ENCODE results near the gene CD5L.

Gene CD5L

DNA sequence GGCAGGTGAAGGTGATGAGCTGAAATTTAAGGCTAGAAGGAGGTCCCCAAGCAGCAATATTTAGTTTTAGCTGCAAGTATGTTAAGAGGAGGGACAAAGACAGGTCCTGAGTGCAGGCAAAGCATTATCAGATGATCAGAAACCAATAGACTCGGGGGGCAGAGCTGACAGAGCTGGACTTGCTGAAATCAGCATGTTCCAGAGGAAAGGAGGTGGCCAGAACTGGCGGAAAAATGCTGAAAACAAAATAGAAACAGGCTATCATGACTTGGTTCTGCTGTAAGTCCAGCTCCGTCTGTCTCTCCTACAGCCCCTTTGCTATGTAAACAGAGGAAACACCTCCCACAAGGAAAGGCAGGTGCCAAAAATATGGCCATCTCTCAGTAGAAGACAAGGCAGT is at the start of gene CD5L:
Gene CD5L (minus strand): TSS at position 101 of the 400 bp plus-strand sequence. CDS start 107 bp downstream, outside the sequence.
- H3K4me3 ChIP-seq (ENCODE audit: low read length), result no peak within 1 kb of the TSS
- no peak for TF ChIP-seq ZNF274 (IDR thresholded peaks at IDR 0.05; ENCODE audit: low read depth, low read length)

DNA sequence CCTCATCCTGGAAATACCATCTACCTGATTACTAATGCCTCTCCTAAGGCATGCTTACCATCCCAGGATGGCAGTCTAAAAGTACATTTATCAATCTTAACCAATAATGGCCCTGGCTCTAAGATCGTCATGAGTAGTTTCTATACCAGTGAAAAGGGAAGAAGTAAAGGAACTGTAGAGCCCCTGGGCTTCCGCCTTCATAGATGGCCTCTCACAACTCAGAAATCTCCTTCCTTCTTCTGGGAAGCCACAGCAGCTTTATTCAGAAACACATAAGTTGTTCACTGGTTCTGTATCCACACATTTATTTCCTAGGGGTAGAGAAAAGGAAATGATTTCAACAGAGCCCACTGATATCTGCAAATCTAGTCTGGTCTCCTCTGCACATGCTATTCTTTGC is 41.0 kb upstream of the CD5L start:
- TF ChIP-seq ZNF274 (IDR thresholded peaks at IDR 0.05; ENCODE audit: low read depth, low read length), result no peak
- H3K4me3 ChIP-seq (ENCODE audit: low read length), result no peak overlapping the region

DNA sequence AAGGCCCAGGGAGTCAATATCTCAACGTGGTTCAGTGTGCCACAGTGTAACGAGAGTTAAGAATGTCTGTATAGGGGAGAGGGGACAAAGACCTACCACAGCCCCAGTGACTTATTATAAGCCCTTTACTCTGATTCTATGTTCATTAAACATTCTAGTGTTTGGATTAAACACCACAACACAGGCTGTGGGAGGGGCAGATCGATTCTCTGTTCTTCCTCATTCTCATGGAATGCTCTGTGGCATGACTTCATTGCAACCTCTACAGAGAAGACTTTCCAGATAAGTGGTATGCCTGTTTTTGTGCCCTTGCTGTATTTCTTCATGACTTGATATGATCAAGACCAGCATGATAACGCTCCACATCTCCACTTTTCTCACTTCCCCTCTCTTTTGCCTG is 39.0 kb upstream of the CD5L start:
- no peak for TF ChIP-seq ZNF274 (IDR thresholded peaks at IDR 0.05; ENCODE audit: low read depth, low read length)

DNA sequence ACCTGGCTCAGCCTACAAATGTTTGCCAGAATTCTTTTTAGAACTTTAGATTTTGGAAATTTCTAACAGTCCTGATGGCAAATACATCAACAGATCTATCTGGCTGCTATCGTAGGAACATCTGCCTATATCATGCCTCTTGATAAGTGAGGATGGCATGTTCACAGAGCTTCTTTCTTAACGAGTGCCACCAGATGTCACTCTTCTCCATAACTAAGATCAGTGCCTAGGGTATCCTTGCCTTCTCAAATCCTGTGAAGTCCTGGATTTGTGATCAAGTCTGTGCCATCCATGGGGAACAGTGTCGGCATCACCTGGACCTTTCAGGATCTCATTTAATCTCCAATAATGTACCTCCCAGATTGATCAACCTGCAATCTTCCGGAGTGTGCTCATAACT is 36.5 kb upstream of the CD5L start:
- no peak for TF ChIP-seq ZNF274 (IDR thresholded peaks at IDR 0.05; ENCODE audit: low read depth, low read length)
- no peak overlapping the region for H3K4me3 ChIP-seq (ENCODE audit: low read length)

More for the DNA sequence above, 39.0 kb upstream of the CD5L start:
- H3K4me3 ChIP-seq (ENCODE audit: low read length), result no peak overlapping the region

DNA sequence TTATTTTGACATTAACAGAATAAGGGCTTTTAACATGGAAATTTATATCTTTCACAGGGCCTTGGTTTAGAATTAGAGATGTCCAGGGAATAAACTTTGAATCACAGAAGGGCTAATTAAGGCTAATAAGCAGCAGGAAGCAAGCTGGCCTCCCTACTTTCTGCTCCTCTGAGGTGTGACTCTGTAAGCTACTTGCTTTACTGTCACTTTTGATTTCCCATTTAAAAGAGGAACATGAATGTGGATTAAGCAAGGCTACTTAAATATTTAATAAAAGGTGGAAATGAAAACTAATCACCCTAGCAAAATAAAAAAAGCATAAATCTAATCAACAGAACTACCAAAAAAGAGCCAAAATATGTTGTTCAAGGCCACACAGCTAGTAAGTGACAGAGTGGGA is 28.9 kb upstream of the CD5L start:
- H3K4me3 ChIP-seq (ENCODE audit: low read length), result no peak overlapping the region
- no peak for TF ChIP-seq ZNF274 (IDR thresholded peaks at IDR 0.05; ENCODE audit: low read depth, low read length)

DNA sequence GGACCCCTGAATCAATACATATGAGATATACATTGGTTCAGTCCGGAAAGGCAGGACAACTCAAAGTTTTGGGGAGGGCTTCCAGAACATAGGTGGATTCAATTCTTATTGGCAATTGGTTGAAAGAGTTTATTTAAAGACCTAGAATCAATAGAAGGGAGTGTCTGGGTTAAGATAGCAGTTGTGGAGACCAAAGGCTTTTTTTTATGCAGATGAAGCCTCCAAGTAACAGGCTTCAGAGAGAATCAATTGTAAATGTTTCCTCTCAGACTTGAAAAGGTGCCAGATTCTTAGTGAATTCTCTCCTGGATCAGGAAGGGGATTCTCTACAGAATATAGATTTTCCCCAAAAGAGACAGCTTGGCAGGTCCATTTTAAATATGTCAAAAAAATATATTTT is 27.0 kb upstream of the CD5L start:
- H3K4me3 ChIP-seq (ENCODE audit: low read length), result no peak overlapping the region
- TF ChIP-seq ZNF274 (IDR thresholded peaks at IDR 0.05; ENCODE audit: low read depth, low read length), result no peak

DNA sequence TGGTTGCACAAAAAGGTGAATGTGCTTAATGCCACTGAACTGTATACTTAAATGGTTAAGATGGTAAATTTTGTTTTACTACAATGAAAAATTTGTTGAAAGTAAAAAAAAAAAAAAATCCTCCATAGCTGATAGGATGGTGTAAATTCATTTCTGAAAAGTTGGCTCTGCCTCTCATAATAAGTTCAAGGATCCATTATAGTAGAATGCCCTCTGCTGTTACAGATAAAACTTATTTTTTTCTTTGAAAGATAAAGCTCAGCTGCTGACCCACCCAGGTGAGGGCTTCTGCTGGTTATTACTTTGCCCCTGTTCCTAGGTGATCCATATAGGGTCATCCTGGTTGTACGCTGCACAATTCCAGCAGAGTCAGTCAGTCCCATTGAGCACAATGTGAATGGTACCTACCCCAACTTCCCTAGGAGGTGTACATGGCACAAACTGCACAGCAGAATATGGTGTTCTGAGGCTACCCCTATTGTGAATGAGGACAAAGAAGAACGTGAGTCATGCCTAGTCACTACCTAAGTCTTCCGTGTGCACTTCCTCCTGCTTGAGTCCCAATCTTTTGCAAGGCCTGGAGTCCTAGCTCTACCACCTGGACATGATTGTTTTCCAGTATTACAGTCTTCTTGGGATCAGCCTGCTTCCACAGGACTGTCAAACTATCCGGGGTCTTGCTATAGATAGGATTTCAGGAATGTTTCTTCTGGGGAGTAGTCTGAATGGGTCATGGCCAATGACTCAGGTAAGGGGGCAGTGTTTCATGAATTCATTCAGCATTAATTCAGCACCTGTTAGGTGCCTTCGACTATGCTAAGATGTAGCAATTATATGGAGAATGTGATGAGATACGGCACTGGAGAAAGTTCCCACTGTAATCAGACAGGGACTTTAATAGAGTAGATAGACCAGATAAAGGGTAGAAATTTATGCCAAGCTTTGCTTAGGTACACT is 20.8 kb upstream of the CD5L start:
- no peak overlapping the region for H3K4me3 ChIP-seq (ENCODE audit: low read length)
- no peak for TF ChIP-seq ZNF274 (IDR thresholded peaks at IDR 0.05; ENCODE audit: low read depth, low read length)

DNA sequence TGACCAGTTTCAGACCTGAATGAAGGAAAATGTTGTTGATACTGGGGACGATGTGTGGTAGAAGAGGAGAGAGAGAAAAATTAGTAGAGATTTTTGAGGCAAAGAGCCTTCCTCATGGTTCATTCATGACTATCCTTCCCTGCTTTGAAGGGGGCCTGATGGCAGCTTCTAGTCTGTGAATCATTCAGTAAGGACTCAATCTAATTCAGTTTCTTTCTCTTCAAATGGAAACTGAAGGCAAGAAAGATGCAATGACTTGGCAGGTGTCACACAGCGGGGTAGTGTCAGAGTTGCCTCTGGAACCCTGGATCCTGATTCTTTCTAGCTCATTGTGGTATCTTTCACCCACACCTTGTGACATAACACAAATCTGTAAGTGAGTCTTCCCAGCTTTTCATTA is 14.9 kb upstream of the CD5L start:
- no peak overlapping the region for H3K4me3 ChIP-seq (ENCODE audit: low read length)
- no peak for TF ChIP-seq ZNF274 (IDR thresholded peaks at IDR 0.05; ENCODE audit: low read depth, low read length)

DNA sequence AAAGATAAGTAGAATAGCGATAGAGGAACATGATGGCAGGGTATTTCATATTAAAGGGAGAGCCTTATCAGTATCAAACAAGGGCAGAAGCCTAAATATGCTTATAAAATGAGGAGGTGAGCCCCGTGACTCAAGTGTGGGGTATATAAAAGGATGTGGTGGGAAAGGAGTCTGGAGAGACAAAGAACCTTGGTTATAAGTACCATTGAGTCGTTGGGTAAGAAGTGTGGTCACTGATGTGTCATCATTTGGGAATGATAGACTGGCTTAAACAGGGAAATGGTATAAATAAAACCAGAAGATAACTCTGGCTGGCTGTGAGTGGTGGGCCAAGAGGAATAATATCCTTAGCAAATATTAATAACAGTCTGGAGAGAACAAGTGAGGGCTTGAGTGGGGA is 10.9 kb upstream of the CD5L start:
- no peak overlapping the region for H3K4me3 ChIP-seq (ENCODE audit: low read length)
- TF ChIP-seq ZNF274 (IDR thresholded peaks at IDR 0.05; ENCODE audit: low read depth, low read length), result no peak

DNA sequence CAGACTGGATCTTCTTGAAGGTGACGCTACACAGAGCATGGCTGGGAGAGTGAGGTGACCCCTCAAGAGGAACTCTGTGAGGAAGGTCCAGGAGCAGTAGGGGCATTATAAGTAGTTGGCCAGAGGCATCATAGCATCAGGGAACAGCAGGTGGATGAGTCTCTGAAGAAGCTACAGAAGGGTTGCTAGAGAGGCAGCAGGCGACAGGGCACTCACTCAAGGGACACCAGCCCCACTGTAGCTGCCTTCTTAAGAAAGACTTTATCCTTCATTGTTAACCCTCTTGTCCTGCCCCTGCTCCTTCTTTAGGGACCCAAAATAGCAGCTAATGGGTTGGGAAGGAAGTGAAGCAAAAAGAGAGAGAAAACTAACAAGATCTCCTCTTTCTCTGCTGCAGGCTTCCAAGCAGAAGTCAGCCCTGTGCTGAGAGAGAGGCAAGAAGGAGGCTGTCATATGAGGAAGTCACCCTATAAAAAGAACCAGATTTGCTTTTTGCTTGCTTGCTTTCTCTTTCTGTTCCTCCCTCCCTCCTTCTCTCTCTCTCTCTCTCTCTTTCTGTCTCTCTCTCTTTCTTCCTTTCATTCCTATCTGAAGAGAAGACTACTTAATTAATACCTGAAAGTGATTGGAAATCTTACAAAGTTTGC is 7.7 kb upstream of the CD5L start:
- H3K4me3 ChIP-seq (ENCODE audit: low read length), result no peak overlapping the region; the same call in 1 of the 2 replicates
- TF ChIP-seq ZNF274 (IDR thresholded peaks at IDR 0.05; ENCODE audit: low read depth, low read length), result no peak

DNA sequence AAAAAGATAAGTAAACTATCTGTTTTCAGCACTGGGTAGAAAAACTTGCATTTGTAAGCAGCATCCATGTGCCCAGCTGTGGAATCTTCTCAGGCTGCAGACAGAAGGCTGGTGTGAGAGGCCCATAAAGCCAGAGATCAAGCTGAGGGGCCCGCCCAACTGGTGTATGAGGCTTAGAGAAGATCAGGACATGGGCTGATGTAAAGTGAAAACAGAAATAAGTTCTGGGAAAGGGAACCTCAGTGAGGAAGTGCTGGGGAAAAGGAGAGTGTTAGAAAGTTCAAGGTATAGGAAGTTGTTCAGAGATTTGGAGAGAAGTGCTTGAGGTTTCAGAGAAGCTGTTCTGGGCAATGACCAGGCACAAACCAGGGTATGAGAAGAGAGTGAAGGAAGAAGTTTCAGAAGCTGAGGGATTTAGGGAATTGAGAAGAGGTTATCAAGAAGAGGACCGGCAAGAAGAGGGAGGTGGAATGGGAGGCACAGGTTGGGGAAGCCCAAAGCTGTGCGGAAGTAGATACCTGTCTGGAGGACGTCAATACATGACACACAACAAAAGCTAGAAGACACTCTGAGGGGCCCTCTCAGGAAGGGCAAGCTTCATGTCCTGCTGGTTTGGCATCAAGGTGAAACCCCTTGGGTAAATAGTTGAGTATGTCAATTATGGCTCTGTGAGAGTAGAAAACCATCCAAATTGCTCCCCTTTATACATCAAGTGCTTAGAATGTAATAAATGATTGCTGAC is 2.7 kb upstream of the CD5L start:
- no peak for TF ChIP-seq ZNF274 (IDR thresholded peaks at IDR 0.05; ENCODE audit: low read depth, low read length)

DNA sequence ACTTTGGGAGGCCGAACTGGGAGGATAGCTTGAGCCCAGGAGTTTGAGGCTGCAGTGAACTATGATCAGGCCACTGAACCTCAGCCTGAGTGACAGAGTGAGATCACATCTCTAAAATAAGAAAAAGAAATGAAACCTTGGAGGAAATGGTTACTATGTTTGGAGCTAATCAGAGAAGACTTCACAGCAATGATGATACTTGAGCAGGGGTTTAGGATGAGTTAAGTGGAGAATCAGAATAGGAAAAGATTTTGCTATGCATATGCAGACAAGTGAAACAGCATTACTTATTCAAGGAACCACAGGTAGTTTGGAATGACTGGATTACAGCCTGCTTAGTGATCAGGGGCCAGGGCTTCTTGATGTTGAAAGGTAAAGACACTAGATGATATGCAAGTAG is 1.3 kb upstream of the CD5L start:
- no peak overlapping the region for H3K4me3 ChIP-seq (ENCODE audit: low read length)
- no peak for TF ChIP-seq ZNF274 (IDR thresholded peaks at IDR 0.05; ENCODE audit: low read depth, low read length)

More for the DNA sequence above, 2.7 kb upstream of the CD5L start:
- H3K4me3 ChIP-seq (ENCODE audit: low read length), result no peak overlapping the region

DNA sequence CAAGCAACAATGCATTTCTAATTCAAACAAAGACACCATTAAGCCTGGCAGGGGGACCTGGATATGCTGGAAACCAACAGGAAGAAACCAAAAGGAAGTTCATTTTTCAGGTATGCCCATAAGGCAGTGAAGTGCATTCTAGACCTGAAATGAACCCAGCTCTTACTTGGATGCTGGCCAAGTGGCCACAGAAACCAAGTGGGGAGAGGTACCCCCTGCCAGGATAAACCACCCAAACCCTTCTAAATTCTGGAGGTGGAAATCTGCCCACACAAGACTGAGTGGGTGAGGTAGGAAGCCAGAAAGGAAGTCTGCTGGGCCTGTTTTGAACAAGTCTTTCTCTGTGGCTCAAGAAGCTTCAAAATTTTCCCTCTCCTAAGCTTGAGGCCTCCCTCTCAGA is 2.6 kb downstream of the CD5L start:
- no peak for TF ChIP-seq ZNF274 (IDR thresholded peaks at IDR 0.05; ENCODE audit: low read depth, low read length)
- H3K4me3 ChIP-seq (ENCODE audit: low read length), result no peak overlapping the region

DNA sequence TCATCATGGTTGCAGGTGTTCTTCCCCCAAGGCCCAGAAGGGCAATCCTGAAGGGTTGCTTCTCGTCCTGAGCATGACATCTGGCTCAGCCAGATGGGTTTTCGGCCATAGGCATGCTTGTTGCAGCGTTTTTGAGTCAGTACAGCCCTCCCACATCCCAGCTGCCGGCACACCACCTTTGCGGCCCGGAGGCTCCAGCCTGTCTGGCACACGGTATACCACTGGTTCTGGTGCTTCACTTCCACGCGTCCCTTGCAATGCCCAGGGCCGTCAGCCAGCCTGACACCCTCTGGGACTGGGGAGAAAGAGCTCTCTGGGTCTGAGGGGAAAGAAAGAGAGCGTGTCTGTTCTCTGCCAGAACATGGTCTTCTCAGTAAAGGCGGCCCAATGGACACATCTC is 7.2 kb downstream of the CD5L start:
- H3K4me3 ChIP-seq (ENCODE audit: low read length), result no peak overlapping the region
- no peak for TF ChIP-seq ZNF274 (IDR thresholded peaks at IDR 0.05; ENCODE audit: low read depth, low read length)

Data from GM08714 (cell line).